Colonic mucosa (tissue), 4 donors: ENCODE results near the gene C1QTNF5. TPM values are rescaled to one million over a fixed set of nuclear protein-coding genes. Genes with fewer than 3 reads are reported as not detected.

Experiments
- DNase-seq: peaks from one replicate; pipeline ENCODE4 v3.0.0-alpha.2; 2020
- H3K27ac ChIP-seq: fragments of 200-600 bp; one replicate; pipeline ENCODE4 v1.8.0; 2021
- H3K27me3 ChIP-seq: fragments of 200-600 bp; one replicate; pipeline ENCODE4 v1.8.0; 2021
- H3K36me3 ChIP-seq: fragments of 200-600 bp; one replicate; pipeline ENCODE4 v1.8.0; 2021
- H3K4me1 ChIP-seq: fragments of 200-600 bp; one replicate; pipeline ENCODE4 v1.8.0; 2021; ENCODE audit warnings: mild to moderate bottlenecking
- H3K4me3 ChIP-seq: fragments of 200-600 bp; one replicate; pipeline ENCODE4 v1.8.0; 2021
- H3K9ac ChIP-seq, 2 donors: one replicate each; pipeline ENCODE4 v1.7.0; 2013; ENCODE audit warnings: control low read depth in 2 of 2, low read depth in 2 of 2, low read length in 2 of 2
- H3K9me3 ChIP-seq: fragments of 200-600 bp; one replicate; pipeline ENCODE4 v1.8.0; 2021
- intact Hi-C: fragments of 100-400 bp; cut with DNase I; formaldehyde crosslinking; loops from one replicate; pipeline ENCODE4 v1.14.1; 2022
- total RNA-seq, 2 donors: library from RNA; stranded (reverse); fragmentation: NEBNext Ultra II Directional in 1 of 2; extraction: Animal tissue kit (Norgen Biotek cat#: 25700) in 1 of 2; gene quantifications; one replicate each; pipeline ENCODE4 v1.2.1, GENCODE V29; 2021
- TF ChIP-seq, protein P1 (sequence below): fragments of 200-600 bp; IDR thresholded peaks from one replicate; pipeline ENCODE4 v1.8.0; 2022; ENCODE audit warnings: antibody characterized with exemption, mild to moderate bottlenecking
- donor health status: healthy.
- donor health status: DM: no; HTN: no; CAD: no.
- donor health status: DM: no; HTN: no; CAD: no.

The C1QTNF5 gene
- total RNA-seq, 2 donors from 2014 or later: 5.3 to 8.7 TPM

DNA sequence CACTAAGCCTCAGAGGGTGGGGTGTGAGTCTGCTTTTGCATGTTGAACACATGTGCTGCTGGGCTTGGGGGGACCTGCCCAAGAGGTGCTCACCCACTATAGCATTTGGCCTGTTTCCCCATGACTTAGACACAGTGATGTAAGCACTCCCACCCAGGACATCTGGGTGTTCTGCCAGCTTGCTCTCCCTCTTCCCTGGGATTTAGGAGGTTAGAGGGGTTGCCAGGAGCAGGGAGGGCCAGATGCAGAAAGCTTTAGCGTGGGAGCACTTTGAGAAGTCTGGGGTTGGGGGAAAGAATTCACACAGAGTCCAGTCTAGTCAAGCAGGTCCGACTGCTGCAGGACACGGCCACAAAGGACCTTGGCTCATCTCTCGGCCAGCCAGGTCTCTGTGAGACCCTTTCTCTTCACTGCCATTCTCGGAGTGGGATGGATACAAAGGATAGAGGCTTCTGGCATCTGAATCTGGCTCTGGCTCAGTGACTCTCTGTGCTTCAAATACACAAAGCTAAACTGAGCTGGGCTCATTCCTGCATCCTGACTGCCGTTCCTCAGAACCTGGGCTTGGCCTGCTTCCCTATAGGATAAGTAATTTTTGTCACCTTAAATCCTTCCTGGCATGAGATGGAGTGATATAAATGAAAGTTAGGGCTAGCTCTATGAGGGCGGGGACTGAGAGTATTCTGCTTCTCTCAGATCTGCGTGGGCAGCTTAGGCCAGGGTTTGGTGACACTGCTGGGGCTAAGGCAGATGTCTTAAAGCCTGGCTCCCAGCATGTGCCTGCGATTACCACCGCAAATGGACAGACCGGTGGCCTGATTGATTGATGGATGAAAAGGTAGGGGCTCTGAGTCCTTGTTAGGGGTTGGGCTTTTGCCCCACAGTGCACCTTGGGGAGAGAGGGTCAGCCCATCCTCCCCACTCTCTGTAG is 26.3 kb upstream of the C1QTNF5 start:
- no peaks in the 10 kb centered on the region for H3K27me3 ChIP-seq
- H3K4me1 ChIP-seq: peaks cover 29% of the 10 kb centered on the region
- intact Hi-C loops: no loop called here
- peak overlapping the region; percentile 70 for H3K27ac ChIP-seq
- no peak overlapping the region for H3K4me3 ChIP-seq
- peak overlapping the region in 1 of 2 donors; percentile 73 for H3K9ac ChIP-seq
- H3K36me3 ChIP-seq: no peaks in the 10 kb centered on the region
- no peaks in the 10 kb centered on the region for H3K9me3 ChIP-seq
- TF ChIP-seq, protein P1, sequence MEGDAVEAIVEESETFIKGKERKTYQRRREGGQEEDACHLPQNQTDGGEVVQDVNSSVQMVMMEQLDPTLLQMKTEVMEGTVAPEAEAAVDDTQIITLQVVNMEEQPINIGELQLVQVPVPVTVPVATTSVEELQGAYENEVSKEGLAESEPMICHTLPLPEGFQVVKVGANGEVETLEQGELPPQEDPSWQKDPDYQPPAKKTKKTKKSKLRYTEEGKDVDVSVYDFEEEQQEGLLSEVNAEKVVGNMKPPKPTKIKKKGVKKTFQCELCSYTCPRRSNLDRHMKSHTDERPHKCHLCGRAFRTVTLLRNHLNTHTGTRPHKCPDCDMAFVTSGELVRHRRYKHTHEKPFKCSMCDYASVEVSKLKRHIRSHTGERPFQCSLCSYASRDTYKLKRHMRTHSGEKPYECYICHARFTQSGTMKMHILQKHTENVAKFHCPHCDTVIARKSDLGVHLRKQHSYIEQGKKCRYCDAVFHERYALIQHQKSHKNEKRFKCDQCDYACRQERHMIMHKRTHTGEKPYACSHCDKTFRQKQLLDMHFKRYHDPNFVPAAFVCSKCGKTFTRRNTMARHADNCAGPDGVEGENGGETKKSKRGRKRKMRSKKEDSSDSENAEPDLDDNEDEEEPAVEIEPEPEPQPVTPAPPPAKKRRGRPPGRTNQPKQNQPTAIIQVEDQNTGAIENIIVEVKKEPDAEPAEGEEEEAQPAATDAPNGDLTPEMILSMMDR: no peak
- no peak for DNase-seq

DNA sequence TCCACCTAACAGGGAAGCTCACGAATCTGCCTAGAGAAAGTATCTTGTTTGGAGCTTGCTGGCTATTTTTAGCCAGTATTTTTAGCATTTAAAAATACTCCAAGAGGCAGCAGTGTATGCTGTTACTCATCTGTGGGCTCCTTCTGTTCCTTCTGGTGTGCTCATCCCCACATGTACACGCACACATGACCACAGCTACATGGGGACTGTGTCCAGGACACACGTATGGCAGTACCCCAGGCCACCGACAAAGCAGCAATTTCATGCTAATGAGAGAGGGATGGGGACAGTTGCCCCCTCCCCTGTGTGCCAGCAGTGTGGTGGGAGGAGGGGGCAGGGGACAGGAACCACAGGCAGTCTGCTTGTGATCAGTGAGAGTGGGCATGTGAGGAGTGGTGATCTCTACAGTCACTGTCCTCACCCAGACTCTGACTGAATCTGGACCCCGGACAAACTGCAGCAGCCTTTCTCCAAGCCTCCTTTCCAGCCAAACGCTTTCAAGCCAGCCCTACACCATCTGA is 24.4 kb upstream of the C1QTNF5 start:
- intact Hi-C loops: no loop called here
- no peaks in the 10 kb centered on the region for H3K9me3 ChIP-seq
- TF ChIP-seq, protein P1: no peak
- no peak overlapping the region for H3K4me3 ChIP-seq
- no peaks in the 10 kb centered on the region for H3K27me3 ChIP-seq
- peaks cover 21% of the 10 kb centered on the region for H3K4me1 ChIP-seq
- H3K27ac ChIP-seq: peak overlapping the region; percentile 70
- peak overlapping the region; percentile 31 to 40 for H3K9ac ChIP-seq
- H3K36me3 ChIP-seq: no peaks in the 10 kb centered on the region
- no peak for DNase-seq

DNA sequence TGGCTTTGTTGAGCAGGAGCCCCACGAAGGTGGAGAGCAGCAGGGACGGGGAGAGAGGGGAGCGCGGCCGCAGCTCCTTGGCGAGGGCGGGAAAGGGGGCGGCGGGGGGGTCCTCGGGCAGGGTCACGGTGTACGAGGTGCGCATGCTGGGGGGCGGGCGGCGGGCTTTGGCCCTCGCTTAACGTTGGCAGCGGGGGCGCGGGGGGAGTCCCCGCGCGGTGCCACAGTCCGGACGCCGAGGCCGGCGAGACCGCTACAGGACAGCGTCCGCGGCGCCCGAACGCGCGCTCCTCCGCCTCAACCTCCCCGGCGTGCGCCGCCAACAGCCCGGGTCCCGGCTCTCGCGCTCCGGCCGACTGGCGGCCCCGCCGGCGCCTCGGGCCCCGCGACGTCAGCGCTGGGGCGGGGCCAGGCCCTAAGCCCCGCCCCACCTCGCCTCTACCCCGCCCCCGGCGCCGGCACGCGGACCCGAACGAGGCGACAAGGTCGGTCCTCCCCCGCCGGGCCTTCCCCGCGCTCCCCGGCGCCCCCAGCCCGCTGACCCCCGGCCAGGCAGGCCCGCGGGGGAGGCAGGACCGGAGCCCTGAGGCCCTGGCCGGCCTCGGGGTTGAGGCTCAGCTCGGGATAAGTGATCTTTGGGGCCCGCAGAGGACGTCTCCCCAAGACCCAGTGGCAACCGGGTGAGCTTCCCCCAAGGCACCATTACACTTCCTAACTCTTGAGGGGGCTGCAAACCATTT is 23.3 kb upstream of the C1QTNF5 start:
- Histone ChIP-seq H3K9me3 (no peaks in the 10 kb centered on the region), H3K9ac (peak overlapping the region; percentile 12 to 19), H3K27me3 (no peaks in the 10 kb centered on the region), H3K36me3 (no peaks in the 10 kb centered on the region), H3K4me3 (peak overlapping the region; percentile 40), H3K4me1 (peaks cover 17% of the 10 kb centered on the region), H3K27ac (no peak overlapping the region)
- TF ChIP-seq, protein P1: no peak
- intact Hi-C loops: no loop called here
- peak; percentile 70 for DNase-seq

DNA sequence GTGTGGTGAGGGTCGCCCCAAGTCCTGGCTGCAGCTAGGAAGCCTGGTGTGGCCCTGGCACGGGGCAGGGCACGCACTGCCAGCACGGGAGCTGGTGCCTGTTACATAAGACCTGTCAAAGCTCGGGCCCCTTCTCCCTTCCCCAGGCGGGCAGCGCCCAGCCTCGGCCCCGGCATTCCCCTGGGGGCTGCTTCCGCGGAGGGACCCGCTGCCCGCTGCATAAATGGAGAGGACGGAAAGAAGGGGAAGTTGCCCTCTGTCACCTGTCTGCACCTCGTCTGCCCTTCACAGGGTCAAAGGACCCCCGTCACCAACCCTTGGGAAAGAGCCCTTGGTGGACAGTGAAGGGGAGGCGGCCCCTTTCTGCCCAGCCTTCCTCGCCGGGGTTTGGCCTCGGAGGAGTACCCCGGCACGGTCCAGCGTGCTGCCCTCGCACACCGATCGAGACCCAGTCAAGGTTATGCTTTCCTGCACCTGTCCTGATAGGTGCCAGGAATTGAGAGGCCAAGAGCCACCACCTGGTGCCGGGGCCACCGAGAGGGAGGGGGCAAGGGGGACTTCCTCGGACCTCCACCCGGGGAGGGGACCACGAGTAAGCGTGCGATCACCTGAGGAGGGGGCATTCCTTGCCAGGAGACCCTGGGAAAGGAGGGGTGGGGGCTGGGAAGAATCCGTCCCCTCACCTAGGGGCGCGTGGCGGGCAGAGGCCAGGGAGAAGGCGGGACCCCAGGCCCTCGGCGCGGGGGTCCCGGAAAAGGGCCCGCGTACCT is 22.6 kb upstream of the C1QTNF5 start:
- peak overlapping the region; percentile 12 to 19 for H3K9ac ChIP-seq
- H3K4me3 ChIP-seq: peak overlapping the region; percentile 40
- no peaks in the 10 kb centered on the region for H3K27me3 ChIP-seq
- peaks cover 17% of the 10 kb centered on the region for H3K4me1 ChIP-seq
- TF ChIP-seq, protein P1: no peak
- H3K36me3 ChIP-seq: no peaks in the 10 kb centered on the region
- no peak for DNase-seq
- H3K27ac ChIP-seq: no peak overlapping the region
- intact Hi-C loops: no loop called here
- H3K9me3 ChIP-seq: no peaks in the 10 kb centered on the region

DNA sequence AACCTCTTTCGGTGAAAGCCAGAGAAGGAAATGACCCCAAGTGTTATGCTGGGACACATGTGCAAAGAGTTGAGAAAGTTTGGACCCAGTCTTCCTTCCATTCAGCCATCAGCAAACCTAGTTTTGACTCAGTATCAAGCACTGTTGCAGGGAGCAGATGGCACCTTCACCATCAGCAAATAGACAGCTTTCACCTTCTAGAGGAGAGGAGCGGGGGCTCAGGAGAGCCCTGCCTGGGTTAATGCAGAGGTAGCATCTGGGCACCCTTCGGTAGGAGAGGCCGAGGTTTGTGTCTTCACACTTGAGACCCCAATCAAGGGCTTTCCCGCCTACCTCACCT is 22.0 kb upstream of the C1QTNF5 start:
- DNase-seq: no peak
- intact Hi-C loops: no loop called here
- no peaks in the 10 kb centered on the region for H3K9me3 ChIP-seq
- H3K4me3 ChIP-seq: peak overlapping the region; percentile 40
- no peak overlapping the region for H3K27ac ChIP-seq
- H3K27me3 ChIP-seq: no peaks in the 10 kb centered on the region
- TF ChIP-seq, protein P1: no peak
- H3K4me1 ChIP-seq: peaks cover 12% of the 10 kb centered on the region
- H3K9ac ChIP-seq: peak overlapping the region; percentile 12 to 19
- H3K36me3 ChIP-seq: no peaks in the 10 kb centered on the region
